LNCAP (cell line): ENCODE measurements around the gene RASL11B.

Source experiments
- TF ChIP-seq, protein P1 (sequence below): fragments of 450-650 bp; IDR thresholded peaks from 2 replicates; pipeline ENCODE4 v1.5.1; 2017; ENCODE audit warnings: mild to moderate bottlenecking

The RASL11B gene

DNA sequence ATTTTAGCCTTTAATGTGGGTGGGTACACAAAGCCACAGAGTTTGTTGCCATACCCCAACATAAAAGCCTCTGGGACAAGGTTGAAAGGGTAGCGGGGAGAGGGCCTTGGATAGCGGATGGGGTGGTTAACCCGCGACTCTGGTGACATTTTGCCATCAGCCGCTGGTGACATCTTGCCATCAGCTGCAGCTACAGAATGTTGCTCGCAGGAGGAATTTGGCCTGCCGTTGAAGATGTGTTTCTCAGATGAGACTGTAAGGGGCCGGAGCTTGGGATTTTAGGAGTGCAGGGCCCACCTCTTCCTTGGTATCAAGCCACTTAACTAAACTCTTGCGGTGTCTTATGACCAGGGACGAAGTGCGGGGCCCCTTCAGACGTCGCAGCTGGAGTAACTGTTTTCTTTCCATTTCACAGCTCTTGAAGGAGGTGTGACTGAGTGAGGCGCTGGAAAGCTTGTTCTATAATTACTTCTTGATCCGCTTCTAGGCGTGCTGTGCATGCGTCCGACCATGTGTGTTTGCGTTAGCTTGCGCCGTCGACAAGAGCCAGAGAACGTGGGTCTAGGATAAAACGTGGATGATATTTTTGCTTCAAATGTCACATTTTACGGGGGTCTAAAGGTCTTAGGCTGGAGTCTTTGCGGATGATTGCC is 820 bp upstream of the RASL11B start:
- TF ChIP-seq, protein P1, sequence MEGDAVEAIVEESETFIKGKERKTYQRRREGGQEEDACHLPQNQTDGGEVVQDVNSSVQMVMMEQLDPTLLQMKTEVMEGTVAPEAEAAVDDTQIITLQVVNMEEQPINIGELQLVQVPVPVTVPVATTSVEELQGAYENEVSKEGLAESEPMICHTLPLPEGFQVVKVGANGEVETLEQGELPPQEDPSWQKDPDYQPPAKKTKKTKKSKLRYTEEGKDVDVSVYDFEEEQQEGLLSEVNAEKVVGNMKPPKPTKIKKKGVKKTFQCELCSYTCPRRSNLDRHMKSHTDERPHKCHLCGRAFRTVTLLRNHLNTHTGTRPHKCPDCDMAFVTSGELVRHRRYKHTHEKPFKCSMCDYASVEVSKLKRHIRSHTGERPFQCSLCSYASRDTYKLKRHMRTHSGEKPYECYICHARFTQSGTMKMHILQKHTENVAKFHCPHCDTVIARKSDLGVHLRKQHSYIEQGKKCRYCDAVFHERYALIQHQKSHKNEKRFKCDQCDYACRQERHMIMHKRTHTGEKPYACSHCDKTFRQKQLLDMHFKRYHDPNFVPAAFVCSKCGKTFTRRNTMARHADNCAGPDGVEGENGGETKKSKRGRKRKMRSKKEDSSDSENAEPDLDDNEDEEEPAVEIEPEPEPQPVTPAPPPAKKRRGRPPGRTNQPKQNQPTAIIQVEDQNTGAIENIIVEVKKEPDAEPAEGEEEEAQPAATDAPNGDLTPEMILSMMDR = no peak

DNA sequence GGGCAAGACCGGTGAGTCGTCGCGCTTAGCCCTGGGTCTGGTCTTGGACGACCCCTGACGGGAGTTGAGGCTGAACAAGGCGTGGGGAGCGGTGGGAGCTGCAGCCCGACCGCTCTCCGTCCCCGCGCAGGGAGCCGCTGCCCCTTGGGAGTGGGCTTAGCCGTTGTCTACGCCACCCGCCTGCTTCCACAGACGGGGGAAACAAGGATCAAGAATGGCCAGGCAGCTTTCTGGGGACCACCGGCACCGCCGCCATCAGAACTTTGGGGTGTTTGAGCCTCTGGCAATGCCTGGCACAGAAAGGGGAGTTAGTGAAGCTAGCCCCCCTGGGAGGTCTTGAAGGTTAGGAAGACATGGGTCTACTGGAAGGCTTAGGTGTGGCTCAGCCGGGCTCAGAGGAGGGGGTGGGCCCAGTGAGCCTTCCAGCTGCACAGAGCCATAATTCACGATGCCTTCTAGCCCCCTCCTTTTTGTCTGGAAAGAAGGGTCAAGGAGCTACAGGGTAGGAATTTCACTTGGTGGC is 583 bp downstream of the RASL11B start:
- TF ChIP-seq, protein P1 = no peak

DNA sequence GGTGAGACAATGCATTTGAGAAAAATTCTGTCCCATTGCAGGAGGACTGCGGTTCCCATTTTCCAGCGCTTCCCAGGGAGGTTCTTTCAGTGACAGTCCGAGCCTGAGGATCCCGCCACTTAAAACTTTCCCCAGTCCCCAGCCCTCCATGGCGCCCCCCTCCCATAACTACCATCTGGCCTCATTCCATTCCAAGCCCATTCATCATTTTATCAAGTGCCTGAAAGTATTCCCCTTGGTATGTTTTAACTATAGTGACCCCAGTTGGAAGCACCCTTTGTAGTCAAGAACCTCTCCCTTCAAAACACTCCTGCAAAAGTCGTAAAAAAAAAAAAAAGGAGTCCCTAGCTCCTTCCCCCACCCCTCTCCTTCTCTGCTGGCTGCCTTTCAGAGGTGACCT is 1.2 kb downstream of the RASL11B start:
- TF ChIP-seq, protein P1 = no peak

DNA sequence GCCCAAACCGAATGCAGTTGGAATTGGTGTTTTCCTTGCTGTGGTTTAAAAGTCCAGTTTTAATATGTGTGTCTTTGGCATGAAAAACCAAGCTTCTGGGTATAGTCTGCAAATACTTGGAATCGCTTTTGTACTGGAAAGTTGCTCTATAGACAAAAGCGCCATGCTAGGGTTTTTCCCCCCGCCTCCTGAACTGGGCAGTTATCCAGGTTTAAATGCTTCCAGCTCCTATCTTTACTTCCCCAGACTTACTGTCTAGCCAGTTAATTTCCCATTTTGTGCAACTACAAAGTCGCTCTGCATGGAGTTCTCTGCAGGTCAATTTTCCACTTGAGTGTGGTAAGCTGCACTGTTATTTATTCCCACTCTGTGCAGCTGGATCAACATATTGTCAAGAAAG is 2.7 kb downstream of the RASL11B start:
- TF ChIP-seq, protein P1 = no peak

DNA sequence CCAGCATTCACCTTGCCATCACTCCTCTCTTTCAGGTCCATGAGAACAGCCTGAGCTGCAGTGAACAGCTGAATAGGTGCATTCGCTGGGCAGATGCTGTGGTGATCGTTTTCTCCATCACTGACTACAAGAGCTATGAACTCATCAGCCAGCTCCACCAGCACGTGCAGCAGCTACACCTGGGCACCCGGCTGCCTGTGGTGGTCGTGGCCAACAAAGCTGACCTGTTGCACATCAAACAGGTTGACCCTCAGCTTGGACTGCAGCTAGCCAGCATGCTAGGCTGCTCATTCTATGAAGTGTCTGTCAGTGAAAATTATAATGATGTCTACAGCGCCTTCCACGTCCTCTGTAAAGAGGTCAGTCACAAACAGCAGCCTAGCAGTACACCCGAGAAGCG is 3.2 kb downstream of the RASL11B start:
- TF ChIP-seq, protein P1 = no peak

DNA sequence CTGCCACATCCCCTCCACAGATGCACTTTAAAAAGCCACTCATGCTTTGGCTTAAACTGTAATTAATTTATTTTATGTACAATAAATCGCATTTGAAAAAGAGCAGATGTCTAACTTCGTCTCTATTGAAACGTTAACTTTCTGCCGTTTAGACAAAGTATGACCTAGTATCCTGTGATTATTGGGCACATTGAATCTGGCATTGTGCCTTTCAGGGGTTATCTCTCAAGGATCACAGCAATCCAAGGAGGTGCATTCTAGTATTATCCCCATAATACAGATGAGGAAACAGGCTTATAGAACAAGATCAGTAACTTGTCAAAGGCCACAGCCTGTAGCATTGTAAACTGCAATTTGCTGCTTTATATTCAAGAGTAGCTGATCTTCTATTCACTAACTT is 4.6 kb downstream of the RASL11B start:
- TF ChIP-seq, protein P1 = no peak

DNA sequence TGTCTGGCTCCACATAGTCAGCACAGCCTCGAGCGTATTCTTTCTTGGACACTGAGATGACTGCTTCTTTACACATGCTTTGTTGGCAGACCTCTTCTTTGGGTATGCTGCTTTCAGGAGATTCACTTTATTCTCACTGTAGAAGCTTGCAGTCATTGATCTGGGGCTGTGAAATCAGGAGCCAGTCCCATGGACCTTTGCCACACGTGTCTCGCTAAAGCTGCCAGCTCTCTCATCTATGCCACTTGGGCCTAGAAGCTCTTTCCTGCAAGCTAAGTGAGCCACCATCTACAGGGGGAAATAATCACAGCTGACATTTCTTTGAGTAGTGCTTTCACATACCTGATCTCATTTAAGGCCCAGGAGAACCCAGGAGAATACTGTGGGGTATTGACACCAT is 5.0 kb downstream of the RASL11B start:
- TF ChIP-seq, protein P1 = no peak

DNA sequence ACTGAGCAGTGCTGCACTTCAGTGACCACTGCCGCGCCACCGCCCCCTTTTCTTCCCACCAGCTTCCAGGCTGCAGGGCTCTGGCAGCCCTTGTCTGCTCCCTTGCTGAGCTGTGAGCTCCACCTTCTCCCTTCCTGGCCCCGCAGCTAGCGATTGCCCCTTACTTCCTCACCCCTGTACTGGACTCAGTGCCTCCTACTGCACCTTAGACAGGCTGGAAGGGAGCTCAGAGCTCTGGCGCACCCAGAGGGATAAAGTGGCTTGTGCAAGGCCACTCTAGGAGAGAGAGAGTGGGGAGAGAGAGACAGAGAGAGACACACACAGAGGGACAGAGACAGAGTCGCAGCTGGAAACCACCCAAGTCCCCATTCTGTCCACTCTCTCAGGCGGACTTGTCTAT is 6.0 kb downstream of the RASL11B start:
- TF ChIP-seq, protein P1 = no peak
